Prostate gland (tissue), 2 donors: Measurements from ENCODE around the gene TMEM256.

Experiments used
- CTCF ChIP-seq, 4 experiments: fragments of 200-600 bp in 2 of 4; fragments of 450-650 bp in 2 of 4; sonication (generic) in 2 of 4; IDR thresholded peaks; 1 replicate in 3 of 4; 2 replicates in 1 of 4; pipeline ENCODE4 v1.5.1; 2016 to 2019; ENCODE audit warnings: antibody characterized with exemption in 4 of 4, mild to moderate bottlenecking in 2 of 4, moderate library complexity in 2 of 4
- POLR2A ChIP-seq: fragments of 450-650 bp; IDR thresholded peaks from one replicate; pipeline ENCODE4 v1.6.1; 2016; ENCODE audit warnings: antibody characterized with exemption, mild to moderate bottlenecking

GRCh38 chr17:7436556-7437368, 32.9 kb upstream of the TMEM256 start:
- TF ChIP-seq CTCF (IDR thresholded peaks at IDR 0.05) (peak; percentile 88 to 98 (median 94)), POLR2A (peak; percentile 40)
